ENCODE measurements around the gene CTNND1.

- TF ChIP-seq REST (IDR thresholded peaks at IDR 0.05; ENCODE audit: unreplicated experiment) (no peak), EZH2 (IDR thresholded peaks at IDR 0.05; ENCODE audit: low read depth, unreplicated experiment) (no peak), CTCF (conservative IDR thresholded peaks at IDR 0.05; ENCODE audit: low read depth in 2 of 2) (no peak), POLR2AphosphoS5 (IDR thresholded peaks at IDR 0.05; ENCODE audit: low read depth) (no peak), STAT1 (IDR thresholded peaks at IDR 0.05; ENCODE audit: unreplicated experiment) (no peak), EZH2phosphoT487 (IDR thresholded peaks at IDR 0.05; ENCODE audit: unreplicated experiment) (no peak), CREB1 (CRISPR knock-in tag; IDR thresholded peaks at IDR 0.05; ENCODE audit: low read depth) (peak; percentile 30; the same call in 1 of the 2 replicates), ZNF331 (CRISPR knock-in tag; IDR thresholded peaks at IDR 0.05; ENCODE audit: low read depth) (no peak), JUNB (IDR thresholded peaks at IDR 0.05; ENCODE audit: unreplicated experiment) (no peak), ETS1 (IDR thresholded peaks at IDR 0.05) (no peak), ZNF114 (CRISPR knock-in tag; IDR thresholded peaks at IDR 0.05) (no peak), NANOG (IDR thresholded peaks at IDR 0.05; ENCODE audit: borderline replicate concordance) (no peak)
Observed at GRCh38 chr11:57778318-57779037, 16.9 kb downstream of the CTNND1 start.

Measured in GM23338 (cell line).